MM.1S (cell line): ENCODE results near the gene TRIM5.
"Not testable (repeated sequence)": the region's sequence is repeated elsewhere in the genome, so short reads cannot be mapped to it uniquely, and the experiment has no call there.

Experiments used
- DNase-seq: peaks from one replicate; pipeline ENCODE4 v3.0.0-alpha.2; 2015
- H2AFZ ChIP-seq: fragments of 300-600 bp; sonication (generic); 2 replicates; pipeline ENCODE4 v1.6.0; 2016; ENCODE audit warnings: antibody characterized with exemption, low read length
- H3F3A ChIP-seq: fragments of 300-600 bp; sonication (generic); 2 replicates; pipeline ENCODE4 v1.6.1; 2016; ENCODE audit warnings: mild to moderate bottlenecking, antibody characterized with exemption, low read length, moderate library complexity, mixed read lengths; ENCODE audit not compliant: insufficient read depth
- H3K27ac ChIP-seq: fragments of 300-600 bp; sonication (generic); 2 replicates; pipeline ENCODE4 v1.5.1; 2016; ENCODE audit warnings: mild to moderate bottlenecking, low read length
- H3K27me3 ChIP-seq: fragments of 300-600 bp; sonication (generic); replicated peaks from 2 replicates; pipeline ENCODE4 v1.6.0; 2016; ENCODE audit warnings: low read length; ENCODE audit not compliant: insufficient read depth
- H3K36me3 ChIP-seq: fragments of 300-600 bp; sonication (generic); replicated peaks from 2 replicates; pipeline ENCODE4 v1.6.1; 2016; ENCODE audit warnings: mild to moderate bottlenecking, low read length, mixed read lengths; ENCODE audit not compliant: insufficient read depth
- H3K4me1 ChIP-seq: fragments of 300-600 bp; sonication (generic); 2 replicates; pipeline ENCODE4 v1.6.1; 2016; ENCODE audit warnings: low read length, mixed read lengths
- H3K4me2 ChIP-seq: fragments of 300-600 bp; sonication (generic); 2 replicates; pipeline ENCODE4 v1.6.0; 2016; ENCODE audit warnings: low read depth, low read length
- H3K4me3 ChIP-seq: fragments of 300-600 bp; sonication (generic); 2 replicates; pipeline ENCODE4 v1.5.1; 2016; ENCODE audit warnings: low read length, mixed read lengths
- H3K79me2 ChIP-seq: fragments of 300-600 bp; sonication (generic); 2 replicates; pipeline ENCODE4 v1.6.1; 2016; ENCODE audit warnings: mixed run types, low read length, mixed read lengths
- H3K9ac ChIP-seq: fragments of 300-600 bp; sonication (generic); 2 replicates; pipeline ENCODE4 v1.6.1; 2016; ENCODE audit warnings: low read length, mixed read lengths
- H3K9me2 ChIP-seq: fragments of 300-600 bp; sonication (generic); replicated peaks from 2 replicates; pipeline ENCODE4 v1.6.1; 2016; ENCODE audit warnings: mild to moderate bottlenecking, low read length, mixed read lengths; ENCODE audit not compliant: insufficient read depth
- H3K9me3 ChIP-seq: fragments of 300-600 bp; sonication (generic); replicated peaks from 2 replicates; pipeline ENCODE4 v1.6.1; 2016; ENCODE audit warnings: mild to moderate bottlenecking, low read length, mixed read lengths; ENCODE audit not compliant: insufficient read depth
- H4K20me1 ChIP-seq: fragments of 300-600 bp; sonication (generic); 2 replicates; pipeline ENCODE4 v1.6.1; 2016; ENCODE audit warnings: mild to moderate bottlenecking, low read length, moderate library complexity, mixed read lengths; ENCODE audit not compliant: insufficient read depth
- EZH2 ChIP-seq: fragments of 300-600 bp; sonication (generic); optimal IDR thresholded peaks from 2 replicates; pipeline ENCODE3; 2017; ENCODE audit warnings: low read depth, mild to moderate bottlenecking, antibody characterized with exemption, low read length, mixed read lengths
- EZH2phosphoT487 ChIP-seq: fragments of 300-600 bp; sonication (generic); IDR thresholded peaks from 2 replicates; pipeline ENCODE4 v1.6.1; 2018; ENCODE audit warnings: antibody characterized with exemption, low read length
- TF ChIP-seq, protein P1 (sequence below): fragments of 300-600 bp; sonication (generic); IDR thresholded peaks from 2 replicates; pipeline ENCODE4 v1.5.1; 2016; ENCODE audit warnings: antibody characterized with exemption, low read length, mixed read lengths

The TRIM5 gene

GRCh38 chr11:5688482-5688881 lies 3.6 kb upstream of the TRIM5 start:
- H3K79me2 ChIP-seq: no peaks in the 10 kb centered on the region
- H3K9me2 ChIP-seq: no peaks in the 10 kb centered on the region
- 0 out of 2 replicates have a peak, but pooled peaks cover 4% of the 10 kb centered on the region for H3K4me1 ChIP-seq
- no peak overlapping the region for H3K9ac ChIP-seq
- peaks cover 39% of the 10 kb centered on the region for H3K27me3 ChIP-seq
- H3K4me2 ChIP-seq: no peak overlapping the region
- H4K20me1 ChIP-seq: no peaks in the 10 kb centered on the region
- H3F3A ChIP-seq: peaks cover 17% of the 10 kb centered on the region
- no peak overlapping the region for H3K27ac ChIP-seq
- no peaks in the 10 kb centered on the region for H3K9me3 ChIP-seq
- no peaks in the 10 kb centered on the region for H3K36me3 ChIP-seq
- no peak overlapping the region for H3K4me3 ChIP-seq
- DNase-seq: no peak
- TF ChIP-seq, protein P1, sequence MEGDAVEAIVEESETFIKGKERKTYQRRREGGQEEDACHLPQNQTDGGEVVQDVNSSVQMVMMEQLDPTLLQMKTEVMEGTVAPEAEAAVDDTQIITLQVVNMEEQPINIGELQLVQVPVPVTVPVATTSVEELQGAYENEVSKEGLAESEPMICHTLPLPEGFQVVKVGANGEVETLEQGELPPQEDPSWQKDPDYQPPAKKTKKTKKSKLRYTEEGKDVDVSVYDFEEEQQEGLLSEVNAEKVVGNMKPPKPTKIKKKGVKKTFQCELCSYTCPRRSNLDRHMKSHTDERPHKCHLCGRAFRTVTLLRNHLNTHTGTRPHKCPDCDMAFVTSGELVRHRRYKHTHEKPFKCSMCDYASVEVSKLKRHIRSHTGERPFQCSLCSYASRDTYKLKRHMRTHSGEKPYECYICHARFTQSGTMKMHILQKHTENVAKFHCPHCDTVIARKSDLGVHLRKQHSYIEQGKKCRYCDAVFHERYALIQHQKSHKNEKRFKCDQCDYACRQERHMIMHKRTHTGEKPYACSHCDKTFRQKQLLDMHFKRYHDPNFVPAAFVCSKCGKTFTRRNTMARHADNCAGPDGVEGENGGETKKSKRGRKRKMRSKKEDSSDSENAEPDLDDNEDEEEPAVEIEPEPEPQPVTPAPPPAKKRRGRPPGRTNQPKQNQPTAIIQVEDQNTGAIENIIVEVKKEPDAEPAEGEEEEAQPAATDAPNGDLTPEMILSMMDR: no peak
- no peak for TF ChIP-seq EZH2phosphoT487
- no peak for TF ChIP-seq EZH2
- H2AFZ ChIP-seq: no peak overlapping the region

DNA sequence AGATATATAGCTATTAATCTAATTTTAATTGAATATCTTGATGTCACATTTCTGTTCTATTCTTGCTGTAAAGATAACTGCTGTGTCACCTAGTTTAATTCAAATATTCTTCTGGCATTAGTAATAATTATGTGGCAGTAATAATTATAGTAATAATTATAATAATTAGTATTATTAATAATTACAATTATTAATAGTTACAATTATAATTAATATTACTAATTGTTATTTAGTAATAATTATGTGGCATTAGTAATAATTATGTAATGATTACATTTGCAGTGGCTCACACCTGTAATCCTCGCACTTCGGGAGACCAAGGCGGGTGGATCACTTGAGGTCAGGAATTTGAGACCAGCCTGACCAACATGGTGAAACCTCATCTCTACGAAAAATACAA lies 1.6 kb upstream of the TRIM5 start:
- Histone ChIP-seq H3K27me3 (peaks cover 27% of the 10 kb centered on the region), H3K36me3 (no peaks in the 10 kb centered on the region), H2AFZ (no peak overlapping the region), H3K4me2 (no peak overlapping the region), H3K4me1 (0 out of 2 replicates have a peak, but pooled peaks cover 4% of the 10 kb centered on the region), H3K27ac (no peak overlapping the region), H3K79me2 (no peaks in the 10 kb centered on the region), H3K9me2 (no peaks in the 10 kb centered on the region), H3F3A (peaks cover 17% of the 10 kb centered on the region), H4K20me1 (no peaks in the 10 kb centered on the region), H3K9ac (no peak overlapping the region), H3K9me3 (no peaks in the 10 kb centered on the region), H3K4me3 (no peak overlapping the region)
- TF ChIP-seq, protein P1: no peak
- TF ChIP-seq EZH2phosphoT487: no peak
- no peak for TF ChIP-seq EZH2
- DNase-seq: no peak

DNA sequence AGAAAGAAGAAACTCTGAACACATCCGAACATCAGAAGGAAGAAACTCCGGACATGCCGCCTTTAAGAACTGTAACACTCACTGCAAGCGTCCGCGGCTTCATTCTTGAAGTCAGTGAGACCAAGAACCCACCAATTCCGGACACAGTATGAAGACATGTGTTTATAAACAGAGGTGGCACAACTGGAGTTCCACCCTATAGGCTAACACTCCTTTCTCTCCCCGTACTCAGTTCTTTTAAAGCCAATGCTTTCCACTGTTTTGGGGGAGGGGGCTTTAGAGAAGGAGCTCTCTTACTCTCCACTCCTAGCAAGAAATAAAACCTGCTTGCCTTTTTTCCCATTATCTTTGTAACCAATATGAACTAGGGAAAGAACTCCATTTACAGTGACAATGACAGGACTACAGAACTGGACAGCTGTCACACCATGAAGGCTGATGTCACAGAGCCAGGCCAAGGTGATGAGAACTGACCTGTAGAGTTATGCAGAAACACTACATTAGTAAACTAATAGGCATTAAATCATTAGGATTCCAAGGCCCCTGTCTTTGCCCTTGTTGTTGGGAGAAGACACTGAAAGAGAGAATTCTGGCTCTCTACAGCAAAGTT lies 733 bp downstream of the TRIM5 start:
- Histone ChIP-seq H3K4me1 (0 out of 2 replicates have a peak, but pooled peaks cover 4% of the 10 kb centered on the region), H2AFZ (peak overlapping the region; percentile 94; the same call in 1 of the 2 replicates), H3F3A (peaks cover 9% of the 10 kb centered on the region), H3K9ac (peak overlapping the region; percentile 62; the same call in 1 of the 2 replicates), H3K4me3 (peak overlapping the region; percentile 77), H3K27me3 (peaks cover 13% of the 10 kb centered on the region; the same call in 1 of the 2 replicates), H3K4me2 (peak overlapping the region; percentile 97), H3K36me3 (no peaks in the 10 kb centered on the region), H4K20me1 (no peaks in the 10 kb centered on the region), H3K9me2 (no peaks in the 10 kb centered on the region), H3K9me3 (no peaks in the 10 kb centered on the region), H3K27ac (peak overlapping the region; percentile 67; the same call in 1 of the 2 replicates), H3K79me2 (no peaks in the 10 kb centered on the region)
- no peak for DNase-seq
- TF ChIP-seq EZH2 (no peak), EZH2phosphoT487 (no peak)
- TF ChIP-seq, protein P1: no peak

GRCh38 chr11:5683620-5684019 lies 1.3 kb downstream of the TRIM5 start:
- not testable (repeated sequence) for H3K4me2 ChIP-seq, H3K36me3 ChIP-seq, DNase-seq, H4K20me1 ChIP-seq, H3K4me3 ChIP-seq, H3K4me1 ChIP-seq, H3K9me2 ChIP-seq, H3K27ac ChIP-seq, H3K9ac ChIP-seq, H3K9me3 ChIP-seq, H2AFZ ChIP-seq, H3F3A ChIP-seq, H3K79me2 ChIP-seq
- peaks cover 11% of the 10 kb centered on the region; the same call in 1 of the 2 replicates for H3K27me3 ChIP-seq

- not testable (repeated sequence) for H3K27me3 ChIP-seq, H3K4me2 ChIP-seq, H3K4me1 ChIP-seq
These were observed 1.9 kb downstream of the TRIM5 start for GRCh38 chr11:5682890-5683441.

More at GRCh38 chr11:5682890-5683441, 1.9 kb downstream of the TRIM5 start:
- not testable (repeated sequence) for H3K27ac ChIP-seq, H3K9me2 ChIP-seq, H3K9me3 ChIP-seq, H3K4me3 ChIP-seq, H3K79me2 ChIP-seq, H4K20me1 ChIP-seq, H3K9ac ChIP-seq, H3F3A ChIP-seq, H2AFZ ChIP-seq, DNase-seq, H3K36me3 ChIP-seq
